IMR-90 (cell line): ENCODE results near the gene CIAO2B. TPM values are rescaled to one million over a fixed set of nuclear protein-coding genes. Genes with fewer than 3 reads are reported as not detected.
"Not testable (repeated sequence)": the region's sequence is repeated elsewhere in the genome, so short reads cannot be mapped to it uniquely, and the experiment has no call there.

Experiments
- ATAC-seq: fragments of 200-7000 bp; cut with Tn5 transposase; 2 replicates; pipeline ENCODE4 v1.9.1; 2020; ENCODE audit warnings: low read depth, mild to moderate bottlenecking, moderate library complexity
- BruUV-seq: library from RNA; stranded (reverse); fragments of 400-500 nt; replicated peaks from 2 replicates; lab custom pipeline; 2021; lab: Mats Ljungman, UMichigan
- CTCF ChIA-PET: fragments of 300-600 bp; formaldehyde crosslinking; extraction: SDS; loops from one replicate; lab custom pipeline; 2021; ENCODE audit warnings: antibody characterized with exemption; lab: Yijun Ruan, JAX
- POLR2A ChIA-PET: fragments of 300-600 bp; sonication (Branson Sonifier 250); formaldehyde crosslinking; loops from one replicate; lab custom pipeline; 2022; ENCODE audit warnings: antibody characterized with exemption; ENCODE audit not compliant: unreplicated experiment; lab: Charles Lee
- DNase-seq: peaks from one replicate; pipeline ENCODE4 v3.0.0; 2013
- H2AFZ ChIP-seq: replicated peaks from 2 replicates; pipeline ENCODE3; 2013; ENCODE audit warnings: low read length, mild to moderate bottlenecking; ENCODE audit not compliant: poor library complexity
- H2AK5ac ChIP-seq: 2 replicates; pipeline ENCODE4 v1.6.1; 2013; ENCODE audit warnings: low read depth, low read length, inconsistent platforms
- H2AK9ac ChIP-seq: replicated peaks from 2 replicates; pipeline ENCODE3; 2013; ENCODE audit warnings: mild to moderate bottlenecking, low read depth, low read length, moderate library complexity; ENCODE audit not compliant: poor library complexity
- H2BK120ac ChIP-seq: 2 replicates; pipeline ENCODE4 v1.6.1; 2013; ENCODE audit warnings: low read depth, low read length, inconsistent platforms
- H2BK15ac ChIP-seq: 3 replicates; pipeline ENCODE4 v1.6.1; 2013; ENCODE audit warnings: low read depth, low read length, inconsistent platforms
- H2BK20ac ChIP-seq: 2 replicates; pipeline ENCODE4 v1.6.1; 2013; ENCODE audit warnings: low read depth, mild to moderate bottlenecking, inconsistent platforms, low read length, moderate library complexity
- H2BK5ac ChIP-seq: 2 replicates; pipeline ENCODE4 v1.6.1; 2013; ENCODE audit warnings: mild to moderate bottlenecking, low read depth, low read length, inconsistent platforms; ENCODE audit not compliant: poor library complexity, severe bottlenecking
- H3K14ac ChIP-seq: replicated peaks from 2 replicates; pipeline ENCODE4 v1.6.1; 2013; ENCODE audit warnings: low read depth, low read length, inconsistent platforms
- H3K18ac ChIP-seq: 2 replicates; pipeline ENCODE4 v1.6.1; 2013; ENCODE audit warnings: low read depth, low read length, control low read depth
- H3K23ac ChIP-seq: 2 replicates; pipeline ENCODE4 v1.6.1; 2013; ENCODE audit warnings: low read depth, low read length, inconsistent platforms
- H3K27ac ChIP-seq: 2 replicates; pipeline ENCODE4 v1.5.1; 2013; ENCODE audit warnings: mild to moderate bottlenecking, control low read depth, low read length; ENCODE audit not compliant: insufficient read depth
- H3K27me3 ChIP-seq: 2 replicates; pipeline ENCODE4 v1.6.1; 2013; ENCODE audit warnings: low read length; ENCODE audit not compliant: control insufficient read depth, insufficient read depth
- H3K36me3 ChIP-seq: 2 replicates; pipeline ENCODE4 v1.6.1; 2013; ENCODE audit warnings: low read length, mixed read lengths; ENCODE audit not compliant: control insufficient read depth, insufficient read depth
- H3K4ac ChIP-seq: 2 replicates; pipeline ENCODE4 v1.6.1; 2013; ENCODE audit warnings: low read depth, low read length, inconsistent platforms
- H3K4me1 ChIP-seq: 2 replicates; pipeline ENCODE4 v1.6.1; 2013; ENCODE audit warnings: low read length, mixed read lengths; ENCODE audit not compliant: control insufficient read depth, insufficient read depth
- H3K4me2 ChIP-seq: 2 replicates; pipeline ENCODE4 v1.6.1; 2013; ENCODE audit warnings: low read depth, mild to moderate bottlenecking, control low read depth, low read length, moderate library complexity
- H3K4me3 ChIP-seq: 2 replicates; pipeline ENCODE4 v1.5.1; 2013; ENCODE audit warnings: low read depth, mild to moderate bottlenecking, control low read depth, low read length, moderate library complexity; ENCODE audit not compliant: insufficient read depth
- H3K56ac ChIP-seq: 2 replicates; pipeline ENCODE4 v1.6.1; 2013; ENCODE audit warnings: low read length, inconsistent platforms; ENCODE audit not compliant: insufficient read depth; ENCODE audit errors: extremely low read depth
- H3K79me1 ChIP-seq, 2 experiments: 2 replicates each; pipeline ENCODE4 v1.6.1; 2013; ENCODE audit warnings: low read length in 2 of 2, inconsistent platforms in 1 of 2, low read depth in 1 of 2
- H3K9ac ChIP-seq: 2 replicates; pipeline ENCODE4 v1.6.1; 2013; ENCODE audit warnings: low read depth, low read length, control low read depth
- H3K9me1 ChIP-seq: 2 replicates; pipeline ENCODE4 v1.6.1; 2013; ENCODE audit warnings: low read length, inconsistent platforms; ENCODE audit not compliant: insufficient read depth
- H3K9me3 ChIP-seq: 2 replicates; pipeline ENCODE4 v1.6.1; 2013; ENCODE audit warnings: low read length; ENCODE audit not compliant: control insufficient read depth, insufficient read depth
- H4K20me1 ChIP-seq: 2 replicates; pipeline ENCODE4 v1.6.1; 2013; ENCODE audit warnings: low read length, inconsistent platforms; ENCODE audit not compliant: insufficient read depth
- H4K5ac ChIP-seq: 2 replicates; pipeline ENCODE4 v1.6.1; 2013; ENCODE audit warnings: mild to moderate bottlenecking, low read depth, low read length, control low read depth
- H4K8ac ChIP-seq, 2 experiments: 2 replicates each; pipeline ENCODE4 v1.6.1; 2013; ENCODE audit warnings: low read depth in 2 of 2, low read length in 2 of 2, control low read depth in 1 of 2, inconsistent platforms in 1 of 2
- H4K91ac ChIP-seq: 2 replicates; pipeline ENCODE4 v1.6.1; 2013; ENCODE audit warnings: low read depth, low read length, inconsistent platforms; ENCODE audit not compliant: insufficient read depth
- WGBS, 2 experiments: methylation state at CpG; one replicate each; pipeline versions ENCODE4 v1.1.5 to v1.1.7; 2013; ENCODE audit warnings: missing lambda C conversion rate in 2 of 2; ENCODE audit not compliant: insufficient read length in 1 of 2; ENCODE audit errors: extremely low coverage in 2 of 2; 5-methylcytosine and 5-hydroxymethylcytosine counted together
- dilution Hi-C: fragments of 300-500 bp; cut with HindIII; formaldehyde crosslinking; loops from one replicate; pipeline ENCODE4 v1.14.3; 2018; ENCODE audit warnings: low sequenced_read_pairs; ENCODE audit not compliant: unreplicated experiment
- in situ Hi-C: fragments of 300-500 bp; cut with MboI; formaldehyde crosslinking; loops from 3 replicates; pipeline ENCODE4 v1.14.3; 2019; ENCODE audit warnings: low sequenced_read_pairs, inconsistent platforms, mixed read lengths
- intact Hi-C: fragments of 100-400 bp; cut with micrococcal nuclease; formaldehyde crosslinking; loops from 2 replicates; pipeline ENCODE4 v1.10.0; 2022
- polyA plus RNA-seq, 3 experiments: library from polyadenylated mRNA; depleted of rRNA; stranded (reverse); fragments of >200 nt; gene quantifications; 2 replicates each; pipeline ENCODE4 v1.2.3, GENCODE V29; 2012; ENCODE audit warnings: low replicate concordance in 1 of 3
- total RNA-seq: library from RNA; depleted of rRNA; stranded (reverse); fragments of >200 nt; gene quantifications from 2 replicates; pipeline ENCODE4 v1.2.3, GENCODE V29; 2012

CIAO2B gene
- total and polyA plus RNA-seq, 2 of the 4 experiments (the other 2 are of a cell fraction) = 148 to 234 TPM

- H3K23ac ChIP-seq, H4K8ac ChIP-seq, intact Hi-C loops, dilution Hi-C loops, H3K4ac ChIP-seq, in situ Hi-C loops, H2AK9ac ChIP-seq, H2AFZ ChIP-seq, H4K91ac ChIP-seq, DNase-seq, H3K14ac ChIP-seq, ATAC-seq, H4K5ac ChIP-seq, H2AK5ac ChIP-seq, H4K20me1 ChIP-seq, H3K56ac ChIP-seq, H3K27me3 ChIP-seq, H3K9ac ChIP-seq, H3K4me1 ChIP-seq, H3K4me3 ChIP-seq, H3K4me2 ChIP-seq, H2BK5ac ChIP-seq, H3K27ac ChIP-seq, H2BK15ac ChIP-seq, H2BK20ac ChIP-seq, H3K9me1 ChIP-seq, POLR2A ChIA-PET, H3K36me3 ChIP-seq, H3K9me3 ChIP-seq, CTCF ChIA-PET, H2BK120ac ChIP-seq, H3K79me1 ChIP-seq, H3K18ac ChIP-seq, BruUV-seq: not testable (repeated sequence)
- WGBS, 2 experiments = 97% methylated on average over 12 of the region's 32 CpGs; no CpG with 5 or more reads in 1 of the 2 experiments
Observed at GRCh38 chr16:66974156-66974931, 40.1 kb upstream of the CIAO2B start.
